GM21723 (cell line): Measurements from ENCODE around the gene NRP2.

Experiments used
- ATAC-seq: cut with Tn5 transposase; IDR thresholded peaks from one replicate; pipeline ENCODE4 v1.9.1; 2021; ENCODE audit warnings: mild to moderate bottlenecking, moderate library complexity; ENCODE audit not compliant: unreplicated experiment

The NRP2 gene

DNA sequence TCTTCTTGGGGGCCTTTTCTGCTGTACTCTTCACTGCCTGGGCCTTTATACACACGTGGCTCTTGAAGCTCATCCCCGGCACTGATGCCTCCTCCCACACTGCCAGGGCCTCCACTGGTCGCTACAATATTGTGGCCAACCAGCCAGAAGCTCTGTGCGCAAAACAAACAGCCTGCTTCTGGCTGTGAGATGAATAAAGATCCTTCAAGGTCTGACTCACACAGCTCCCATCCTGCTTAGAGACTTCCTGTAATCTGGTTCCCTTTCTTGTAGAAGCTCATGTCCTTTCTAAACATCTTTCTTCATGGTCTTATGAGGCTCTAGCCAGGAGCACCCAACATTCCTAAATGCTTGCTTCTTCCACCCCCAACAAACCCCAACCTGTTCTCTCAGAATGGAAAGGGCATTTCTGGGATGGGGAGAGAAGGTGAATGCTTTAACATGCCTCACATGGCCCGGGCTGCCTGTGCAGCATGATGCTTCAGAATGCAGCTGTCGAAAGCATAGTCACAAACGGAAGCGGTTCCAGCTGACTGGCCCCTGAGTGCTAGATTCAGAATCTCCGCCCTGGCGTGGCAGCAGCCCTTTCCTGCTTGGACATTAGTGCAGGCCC, 24.6 kb downstream of the NRP2 start:
- ATAC-seq = peak; percentile 98

- no peak for ATAC-seq
These were observed 25.9 kb downstream of the NRP2 start for GRCh38 chr2:205708231-205708631.

DNA sequence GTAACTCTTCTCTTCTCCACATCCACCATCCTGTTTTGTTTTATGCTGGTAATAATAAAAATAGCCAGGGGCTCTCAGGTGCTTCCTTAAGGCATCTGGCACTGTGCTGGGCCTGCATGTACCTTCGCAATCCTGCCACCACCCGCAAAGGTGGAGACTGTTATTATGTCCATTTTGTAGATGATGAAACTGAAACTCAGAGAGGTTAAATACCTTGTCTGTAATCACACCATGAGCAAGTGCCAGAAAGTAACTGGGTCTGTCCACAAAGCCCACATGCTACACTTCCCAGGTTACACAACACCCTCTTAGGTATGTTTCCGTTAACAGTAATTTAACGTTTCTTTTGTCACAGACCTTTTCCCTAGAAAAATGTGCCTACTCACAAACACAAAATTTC, 27.0 kb downstream of the NRP2 start:
- no peak for ATAC-seq

DNA sequence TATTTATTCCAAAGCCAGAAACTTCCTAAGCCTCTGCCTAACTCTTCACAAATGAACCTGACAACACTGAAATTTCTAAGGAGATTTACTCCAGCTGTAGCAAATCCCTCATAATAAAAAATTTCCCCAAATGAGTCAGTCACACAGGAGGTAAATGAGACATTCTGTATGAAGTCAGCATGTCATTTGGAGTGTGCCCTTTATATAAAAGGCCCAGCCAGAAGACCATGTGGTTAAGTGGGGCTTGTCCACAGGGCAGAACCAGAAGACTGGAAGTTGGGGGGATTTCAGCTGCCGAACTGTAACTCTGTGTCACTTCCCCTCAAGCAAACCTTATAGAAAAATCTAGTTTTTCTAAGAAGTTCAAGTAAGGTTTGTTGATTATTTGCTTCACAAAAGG, 30.2 kb downstream of the NRP2 start:
- ATAC-seq = no peak

DNA sequence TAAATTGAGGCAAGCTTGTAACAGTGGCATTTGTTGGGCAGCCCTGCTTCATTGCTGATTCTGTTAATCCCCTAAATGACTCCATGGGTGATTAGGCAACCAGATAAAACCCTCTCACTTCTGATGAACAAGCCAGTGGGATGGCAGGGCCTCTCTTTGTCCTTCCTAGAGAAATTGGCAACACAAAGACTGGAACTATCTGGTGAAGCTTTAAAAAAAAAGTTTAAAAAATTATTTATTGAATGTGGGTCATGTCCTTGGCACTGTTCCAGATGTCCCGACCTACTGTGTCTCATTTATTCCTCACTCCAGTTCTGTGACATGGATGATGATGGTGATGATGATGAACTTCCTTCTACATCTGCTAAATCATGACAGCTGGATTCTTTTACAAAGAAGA, 30.8 kb downstream of the NRP2 start:
- ATAC-seq = no peak

GRCh38 chr2:205714058-205714776, 31.9 kb downstream of the NRP2 start:
- ATAC-seq = peak; percentile 79

- no peak for ATAC-seq
These were observed 32.8 kb downstream of the NRP2 start for GRCh38 chr2:205714789-205715720.

DNA sequence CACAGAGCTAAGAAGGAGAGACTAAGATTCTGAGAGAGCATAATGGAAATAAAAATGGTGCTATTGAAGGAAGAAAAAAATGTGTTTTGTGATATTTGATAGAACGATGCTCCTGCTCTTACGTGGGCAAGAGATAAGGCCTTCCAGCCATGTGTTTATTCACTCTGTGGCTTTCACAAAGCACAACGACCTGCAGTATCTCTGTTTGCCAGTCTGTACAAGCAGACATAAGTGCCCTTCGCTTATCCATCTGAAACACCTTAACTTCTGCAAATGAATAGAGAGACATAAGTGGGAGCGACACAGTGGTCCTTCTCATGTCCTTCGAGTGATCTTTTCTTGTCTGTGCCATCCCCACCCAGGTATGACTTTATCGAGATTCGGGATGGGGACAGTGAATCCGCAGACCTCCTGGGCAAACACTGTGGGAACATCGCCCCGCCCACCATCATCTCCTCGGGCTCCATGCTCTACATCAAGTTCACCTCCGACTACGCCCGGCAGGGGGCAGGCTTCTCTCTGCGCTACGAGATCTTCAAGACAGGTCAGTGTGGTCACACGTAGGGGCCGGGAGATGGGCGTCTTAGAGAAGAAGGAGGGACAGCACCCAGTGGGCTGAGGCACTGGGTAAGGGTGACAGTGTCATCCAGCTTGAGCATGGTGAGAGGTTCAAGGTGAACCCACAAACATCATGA, 33.7 kb downstream of the NRP2 start:
- no peak for ATAC-seq

- no peak for ATAC-seq
These were observed 35.0 kb downstream of the NRP2 start for GRCh38 chr2:205717175-205717846.

- ATAC-seq = no peak
These were observed 35.7 kb downstream of the NRP2 start for GRCh38 chr2:205717999-205718398.

- ATAC-seq = no peak
These were observed 37.5 kb downstream of the NRP2 start for GRCh38 chr2:205719847-205720246.

- ATAC-seq = no peak
These were observed 38.2 kb downstream of the NRP2 start for GRCh38 chr2:205720451-205720902.

DNA sequence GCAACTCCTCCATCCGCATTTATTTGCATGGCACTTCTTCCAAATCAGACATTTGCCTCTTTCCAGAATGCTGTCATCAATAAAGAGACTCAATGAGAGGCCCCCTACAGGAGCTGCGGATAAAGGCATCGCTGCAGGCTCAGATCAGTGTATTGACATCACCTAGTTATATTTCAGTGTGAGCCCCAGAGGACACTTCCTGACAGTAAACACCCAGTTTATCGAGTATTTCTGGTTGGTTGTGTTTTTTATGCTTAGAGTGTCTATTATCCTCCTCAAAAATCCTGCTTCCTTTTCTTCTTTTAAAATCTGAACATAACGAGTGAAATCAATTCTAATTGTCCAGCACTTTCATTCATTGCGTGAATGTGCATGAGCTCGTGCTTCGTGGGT, 38.8 kb downstream of the NRP2 start:
- no peak for ATAC-seq

DNA sequence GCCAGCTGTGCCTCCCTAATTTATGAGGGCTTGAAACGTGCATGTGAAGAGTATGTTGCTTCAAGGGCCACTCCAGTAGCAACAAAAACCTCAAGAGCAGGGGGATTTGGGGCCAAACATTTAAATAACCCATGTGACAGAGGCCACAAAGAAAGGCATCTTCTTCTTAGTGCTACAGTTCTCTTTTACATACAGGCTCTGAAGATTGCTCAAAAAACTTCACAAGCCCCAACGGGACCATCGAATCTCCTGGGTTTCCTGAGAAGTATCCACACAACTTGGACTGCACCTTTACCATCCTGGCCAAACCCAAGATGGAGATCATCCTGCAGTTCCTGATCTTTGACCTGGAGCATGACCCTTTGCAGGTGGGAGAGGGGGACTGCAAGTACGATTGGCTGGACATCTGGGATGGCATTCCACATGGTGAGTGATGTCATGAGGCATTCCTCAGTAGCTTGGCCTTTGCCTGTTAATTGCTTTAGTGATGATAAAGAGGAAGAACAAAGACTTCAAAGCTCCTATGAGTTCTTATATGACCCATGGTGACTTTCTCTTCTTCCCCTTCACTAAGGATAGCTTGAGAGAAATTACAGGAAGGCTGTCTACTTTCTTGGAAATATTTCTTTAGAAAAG, 40.1 kb downstream of the NRP2 start:
- ATAC-seq = peak; percentile 51

- no peak for ATAC-seq
These were observed 40.9 kb downstream of the NRP2 start for GRCh38 chr2:205723179-205723578.

- no peak for ATAC-seq
These were observed 42.8 kb downstream of the NRP2 start for GRCh38 chr2:205725059-205725458.

DNA sequence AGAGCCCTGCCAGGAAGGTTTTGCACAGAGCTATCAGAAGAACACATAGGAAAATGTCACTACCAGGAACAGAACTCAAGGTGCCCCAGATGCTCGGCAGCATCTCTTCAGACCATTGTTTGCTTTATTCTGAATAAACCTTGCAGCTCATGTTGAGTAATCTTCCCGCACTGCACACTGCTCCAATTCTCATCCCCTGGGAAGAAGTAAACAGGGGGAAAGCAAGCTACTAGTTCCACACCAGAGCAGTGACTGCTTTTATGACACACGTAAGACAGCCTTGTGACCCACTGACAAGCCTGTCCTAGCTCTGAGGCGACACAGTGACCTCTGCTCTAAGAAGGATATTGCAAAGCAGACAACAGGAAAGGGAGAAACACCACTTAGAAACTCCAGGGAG, 44.2 kb downstream of the NRP2 start:
- ATAC-seq = no peak

DNA sequence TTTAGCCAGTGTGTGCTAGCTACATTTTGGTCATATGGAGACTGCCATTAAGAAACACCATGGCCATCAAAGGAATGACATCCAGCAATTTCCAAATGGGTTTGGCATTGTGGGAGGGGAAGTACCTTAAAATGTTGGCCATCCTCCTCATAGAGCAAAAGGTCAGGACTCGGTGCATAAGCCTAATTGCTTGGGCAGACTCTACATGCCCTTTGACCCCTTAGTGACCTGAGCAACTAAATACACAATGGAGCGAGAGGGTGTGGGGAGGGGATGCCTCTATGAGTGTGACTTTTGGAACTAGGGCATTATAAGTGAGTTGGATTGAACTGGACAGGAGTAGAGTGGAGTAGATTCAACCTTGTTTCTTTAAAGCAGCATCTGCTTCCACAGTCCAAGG, 44.9 kb downstream of the NRP2 start:
- no peak for ATAC-seq

DNA sequence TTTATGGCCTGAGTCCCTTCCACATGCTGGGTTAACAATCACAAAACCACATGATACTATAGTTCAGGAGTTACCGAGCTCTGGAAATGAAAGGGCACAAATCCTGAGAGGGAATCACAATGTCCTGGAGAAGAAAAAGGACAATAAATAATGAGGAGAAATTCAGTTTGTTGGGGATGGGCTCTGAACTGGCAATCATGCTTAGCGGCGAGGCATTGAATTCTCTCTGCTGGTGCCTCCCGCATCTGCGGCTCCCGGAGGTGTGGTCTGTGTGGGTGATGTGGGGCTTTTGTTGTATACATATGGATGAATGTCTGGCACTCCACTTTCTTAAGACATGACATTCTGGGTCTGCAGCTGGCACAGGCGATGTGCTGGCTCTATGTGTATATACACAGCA, 46.1 kb downstream of the NRP2 start:
- no peak for ATAC-seq

GRCh38 chr2:205730191-205730590, 47.9 kb downstream of the NRP2 start:
- no peak for ATAC-seq
